ENCODE data around the gene P2RX2. TPM values are rescaled to one million over a fixed set of nuclear protein-coding genes. Genes with fewer than 3 reads are reported as not detected.

The P2RX2 gene
- total RNA-seq, 1 experiment from 2014 or later = not detected

DNA sequence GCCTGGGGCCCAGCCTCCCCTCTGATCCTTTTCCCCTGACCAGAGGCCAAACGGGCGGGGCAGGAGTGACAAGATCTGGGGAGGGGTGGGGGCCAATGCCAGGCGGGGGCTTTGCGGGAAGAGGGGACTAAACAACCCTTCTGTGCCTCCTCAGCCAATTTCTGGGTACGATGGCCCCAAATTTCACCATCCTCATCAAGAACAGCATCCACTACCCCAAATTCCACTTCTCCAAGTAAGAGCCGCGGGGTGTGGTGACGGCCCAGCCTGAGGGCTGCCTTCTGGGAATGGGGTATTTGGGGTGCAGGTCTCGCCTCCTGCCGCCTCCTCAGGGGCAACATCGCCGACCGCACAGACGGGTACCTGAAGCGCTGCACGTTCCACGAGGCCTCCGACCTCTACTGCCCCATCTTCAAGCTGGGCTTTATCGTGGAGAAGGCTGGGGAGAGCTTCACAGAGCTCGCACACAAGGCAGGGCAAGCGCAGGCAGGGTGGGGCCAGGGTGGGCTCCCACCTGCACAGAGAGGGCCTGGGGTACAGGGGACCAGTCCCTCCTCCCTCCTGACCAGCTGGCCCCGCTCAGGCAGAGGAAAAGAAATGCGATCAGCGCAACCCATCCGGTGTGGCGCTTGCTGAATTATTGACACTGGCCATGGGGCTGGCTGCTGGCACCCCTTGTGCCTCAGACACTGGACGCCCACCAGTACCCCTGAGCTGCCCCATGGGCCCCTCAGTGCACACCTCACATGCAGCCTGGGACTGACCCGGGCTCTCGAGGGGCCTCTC is 1.7 kb downstream of the P2RX2 start:
- DNase-seq (ENCODE audit: low read depth) = no peak

DNA sequence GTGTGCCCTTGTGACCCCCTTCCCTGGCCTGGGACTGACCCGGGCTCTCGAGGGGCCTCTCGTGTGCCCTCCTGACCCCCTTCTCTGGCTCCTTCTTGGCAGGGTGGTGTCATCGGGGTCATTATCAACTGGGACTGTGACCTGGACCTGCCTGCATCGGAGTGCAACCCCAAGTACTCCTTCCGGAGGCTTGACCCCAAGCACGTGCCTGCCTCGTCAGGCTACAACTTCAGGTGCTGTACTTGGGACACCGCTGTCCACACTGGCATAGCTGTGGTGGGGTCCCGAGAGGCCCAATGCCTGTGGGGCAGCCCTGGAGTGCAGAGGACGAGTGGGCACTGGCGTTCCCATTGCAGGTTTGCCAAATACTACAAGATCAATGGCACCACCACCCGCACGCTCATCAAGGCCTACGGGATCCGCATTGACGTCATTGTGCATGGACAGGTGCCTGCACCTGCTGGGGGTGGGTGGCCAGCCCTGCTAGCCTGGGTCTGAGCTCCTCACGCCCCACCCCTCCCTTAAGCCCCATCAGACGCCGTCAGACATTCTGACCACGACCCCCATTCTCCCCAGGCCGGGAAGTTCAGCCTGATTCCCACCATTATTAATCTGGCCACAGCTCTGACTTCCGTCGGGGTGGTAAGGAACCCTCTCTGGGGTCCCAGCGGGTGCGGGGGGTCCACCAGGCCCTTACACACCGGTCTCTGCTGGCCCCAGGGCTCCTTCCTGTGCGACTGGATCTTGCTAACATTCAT is 2.5 kb downstream of the P2RX2 start:
- DNase-seq (ENCODE audit: low read depth) = no peak

DNA sequence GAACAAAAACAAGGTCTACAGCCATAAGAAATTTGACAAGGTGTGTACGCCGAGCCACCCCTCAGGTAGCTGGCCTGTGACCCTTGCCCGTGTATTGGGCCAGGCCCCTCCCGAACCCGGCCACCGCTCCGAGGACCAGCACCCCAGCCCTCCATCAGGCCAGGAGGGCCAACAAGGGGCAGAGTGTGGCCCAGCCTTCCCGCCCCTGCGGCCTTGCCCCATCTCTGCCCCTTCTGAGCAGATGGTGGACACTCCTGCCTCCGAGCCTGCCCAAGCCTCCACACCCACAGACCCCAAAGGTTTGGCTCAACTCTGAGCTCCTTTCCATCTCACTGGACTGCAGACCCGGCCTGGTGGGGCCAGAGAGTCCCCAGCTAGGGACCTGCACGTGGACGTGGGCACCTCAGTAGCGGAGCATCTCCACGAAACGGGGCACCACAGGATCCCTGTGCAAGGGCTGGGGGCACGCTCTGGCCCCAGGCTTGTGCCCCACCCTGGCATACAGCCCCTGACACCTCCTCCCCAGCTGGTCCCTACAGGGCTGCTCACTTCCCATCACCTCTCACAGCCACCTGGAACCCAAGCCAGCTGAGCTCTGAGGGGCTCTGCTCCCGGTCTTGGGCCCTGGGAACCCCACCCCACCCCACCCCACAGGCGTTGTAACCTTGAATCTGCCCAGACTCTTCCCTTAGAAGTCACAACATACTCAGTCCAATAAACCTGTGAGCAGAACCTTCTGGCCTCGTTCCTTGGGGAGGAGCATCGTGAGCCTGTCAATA is 3.3 kb downstream of the P2RX2 start:
- DNase-seq (ENCODE audit: low read depth) = no peak

DNA sequence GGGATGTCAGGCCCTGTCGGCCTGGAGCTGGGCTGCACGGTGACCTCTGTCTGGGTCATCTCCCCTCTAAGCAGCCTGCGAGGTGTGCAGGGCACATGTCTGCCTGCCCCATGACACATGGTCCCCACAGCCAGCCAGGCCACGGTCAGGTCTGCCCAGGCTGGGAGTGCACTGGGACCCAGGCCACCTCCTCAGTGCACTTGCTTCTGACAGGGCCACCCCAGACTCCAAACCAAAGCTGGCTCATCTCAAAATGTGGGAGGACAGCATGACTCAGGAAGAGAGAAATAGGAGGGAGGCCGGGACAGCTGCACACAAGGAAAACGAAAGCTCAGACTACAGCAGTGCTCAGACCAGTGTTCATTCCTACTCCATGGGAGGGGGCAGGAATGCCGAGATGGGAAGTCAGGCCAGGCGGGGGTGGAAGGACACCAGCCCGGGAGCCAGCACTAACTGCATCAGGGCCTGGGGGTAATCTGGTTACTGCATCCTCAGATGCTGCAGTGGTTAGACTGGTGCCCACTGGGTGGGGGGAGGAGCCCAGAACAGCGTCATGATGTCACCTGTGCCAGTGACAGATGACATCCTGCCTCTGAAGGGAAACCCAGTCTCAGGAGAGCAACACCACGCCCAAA is 4.0 kb downstream of the P2RX2 start:
- peak; percentile 70 for DNase-seq (ENCODE audit: low read depth)

DNA sequence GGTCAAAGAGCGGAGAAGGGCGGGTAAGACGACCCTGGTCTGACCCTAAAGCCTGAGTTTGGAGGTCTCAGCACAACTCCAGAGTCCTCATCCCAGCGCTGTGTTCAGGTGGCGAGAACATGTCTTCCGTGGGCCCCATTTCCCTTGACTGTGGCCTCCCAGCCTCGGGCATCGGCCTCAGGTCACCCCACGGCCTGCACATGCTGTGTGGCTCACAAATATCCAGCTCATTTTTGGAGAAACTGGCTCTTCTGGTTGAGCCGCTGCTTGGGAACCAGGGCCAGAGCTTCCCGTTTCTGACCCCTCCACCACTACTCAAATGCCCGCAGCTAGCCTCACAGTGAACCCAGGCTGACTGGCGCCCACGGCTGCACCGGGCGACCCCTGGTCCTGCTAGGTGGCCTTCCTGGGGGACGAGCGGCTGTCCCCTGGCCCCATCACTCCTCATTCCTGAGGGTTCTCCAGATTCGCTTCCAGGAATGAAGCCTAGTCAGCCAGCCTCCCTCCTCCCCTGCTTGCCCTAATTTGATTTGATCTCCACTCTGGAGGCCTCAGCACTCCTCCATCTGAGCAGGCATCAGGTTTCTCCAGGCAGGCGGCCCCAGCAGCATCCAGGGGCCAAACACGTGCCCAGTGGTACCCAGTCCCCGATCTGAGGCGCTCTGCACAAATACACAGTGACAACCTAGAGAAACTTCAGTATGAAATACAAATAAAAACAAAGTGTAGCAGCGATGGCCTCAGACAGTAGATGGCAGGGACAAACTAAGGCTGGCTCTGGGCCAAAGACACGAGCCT is 4.7 kb downstream of the P2RX2 start:
- DNase-seq (ENCODE audit: low read depth) = no peak

DNA sequence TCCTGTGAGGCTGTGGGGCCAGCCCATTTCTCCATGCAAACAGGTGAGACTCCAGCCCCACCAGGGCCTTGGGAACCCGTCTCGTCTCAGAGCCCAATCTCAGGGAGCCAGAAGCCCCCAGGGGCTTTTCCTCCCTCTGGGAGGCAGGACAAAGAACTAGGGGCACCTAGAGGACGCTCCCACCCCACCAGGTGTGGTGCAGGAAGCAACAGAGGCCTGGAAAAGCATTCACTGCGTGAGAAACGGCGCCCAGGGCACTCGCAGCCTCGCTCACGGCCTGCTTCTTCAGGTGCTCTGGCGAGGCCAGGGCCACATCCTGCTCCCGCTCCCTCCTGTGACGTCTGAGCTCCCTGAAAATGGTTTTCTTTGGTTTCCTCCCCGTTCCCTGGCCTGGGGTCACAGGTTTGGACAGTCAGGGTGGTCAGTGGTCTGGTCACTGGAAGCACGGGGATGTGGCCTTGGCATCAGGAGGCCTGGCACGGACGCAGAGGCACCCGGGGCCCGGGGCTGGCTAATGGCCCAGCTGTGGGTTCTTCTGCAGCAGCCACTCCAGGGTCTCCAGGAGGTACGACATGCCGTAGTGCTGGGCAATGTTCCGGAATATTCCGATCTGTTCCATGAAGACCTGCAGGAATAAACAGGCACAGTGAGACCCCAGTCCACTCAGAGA is 5.7 kb downstream of the P2RX2 start:
- no peak for DNase-seq (ENCODE audit: low read depth)

DNA sequence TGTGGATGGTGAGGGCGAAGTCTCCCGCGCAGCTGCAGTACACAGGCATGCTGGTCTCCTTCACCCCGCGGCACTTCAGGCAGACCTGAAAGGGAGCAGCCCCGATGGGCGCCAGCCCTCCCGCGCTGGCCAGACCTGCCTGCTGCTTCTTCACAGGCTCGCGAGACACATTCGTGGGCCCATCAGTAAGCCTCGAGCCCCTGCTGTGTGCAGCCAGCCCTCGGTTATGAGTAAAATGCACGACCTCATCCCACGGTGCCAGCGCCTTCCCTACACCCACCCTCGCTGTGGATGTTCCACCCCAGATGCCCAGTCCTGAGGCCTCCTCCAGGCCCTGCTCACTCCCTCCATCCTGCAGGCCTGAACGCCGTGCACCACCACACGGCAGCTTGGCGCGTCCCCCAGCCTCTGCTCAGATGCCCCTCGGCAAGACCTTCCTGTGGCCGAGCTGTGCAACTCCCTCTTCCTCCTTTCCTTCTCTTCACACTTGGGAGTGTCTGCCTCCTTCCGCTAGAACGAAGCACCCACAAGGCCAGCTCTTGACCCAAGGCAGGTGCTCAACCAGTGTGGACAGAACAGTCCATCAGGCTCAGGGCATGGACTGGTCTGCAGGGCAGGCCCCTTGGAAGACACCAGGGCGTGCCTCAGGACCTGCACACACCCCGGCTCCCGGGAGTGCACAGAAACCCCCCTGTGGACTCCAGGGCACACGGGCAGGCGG is 6.5 kb downstream of the P2RX2 start:
- DNase-seq (ENCODE audit: low read depth) = no peak

DNA sequence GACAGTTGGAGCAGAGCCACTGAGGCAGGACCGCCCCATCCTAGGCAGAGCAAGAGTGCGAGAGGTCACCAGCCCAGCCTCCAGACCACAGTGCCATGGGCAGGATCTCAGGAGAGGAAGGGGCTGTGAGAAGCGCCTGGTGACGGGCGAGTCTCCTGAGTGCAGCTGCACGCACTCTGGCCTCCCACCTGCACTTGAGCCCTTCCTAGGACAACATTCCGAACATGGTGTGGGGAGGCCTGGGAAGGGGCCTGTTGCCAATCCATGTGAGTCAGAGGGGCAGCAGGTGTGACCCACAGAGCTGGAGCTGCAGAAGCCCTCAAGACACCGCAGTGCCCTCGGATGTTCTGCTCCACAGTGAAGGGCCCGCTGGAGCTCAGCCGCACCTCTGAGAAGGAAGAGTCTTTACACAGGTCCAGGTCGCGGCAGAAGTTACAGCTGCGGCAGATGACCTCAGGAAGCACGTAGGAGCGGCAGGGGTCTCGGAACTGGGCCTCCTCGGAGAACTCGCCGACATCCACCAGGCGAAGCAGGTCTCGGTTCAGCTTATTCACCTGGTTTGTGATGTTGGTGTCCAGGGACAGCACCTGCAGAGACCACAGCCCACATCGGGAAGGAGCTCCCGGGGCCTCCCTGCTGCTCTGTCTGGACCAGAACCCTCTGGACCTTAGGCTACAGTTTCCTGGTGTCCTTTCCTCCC is 7.3 kb downstream of the P2RX2 start:
- no peak for DNase-seq (ENCODE audit: low read depth)

DNA sequence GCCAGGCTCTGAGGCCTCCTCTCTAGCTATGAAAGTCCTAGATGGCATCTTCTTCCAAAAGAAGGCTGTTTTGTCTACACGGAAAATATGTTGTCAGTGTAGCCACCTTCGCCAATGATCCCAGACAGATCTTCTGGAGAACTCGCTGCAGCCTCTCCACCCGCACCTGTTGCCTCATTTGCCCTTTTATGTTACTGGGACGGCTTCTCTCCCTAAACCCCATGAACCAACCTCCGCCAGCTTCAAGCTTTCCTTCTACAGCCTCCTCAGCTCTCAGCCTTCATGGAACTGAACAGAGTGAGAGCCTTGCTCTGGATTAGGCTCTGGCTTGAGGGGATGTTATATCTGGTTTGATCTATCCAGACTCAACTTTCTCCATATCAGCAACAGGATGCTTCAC is 10.8 kb downstream of the P2RX2 start:
- no peak for DNase-seq (ENCODE audit: low read depth)

DNA sequence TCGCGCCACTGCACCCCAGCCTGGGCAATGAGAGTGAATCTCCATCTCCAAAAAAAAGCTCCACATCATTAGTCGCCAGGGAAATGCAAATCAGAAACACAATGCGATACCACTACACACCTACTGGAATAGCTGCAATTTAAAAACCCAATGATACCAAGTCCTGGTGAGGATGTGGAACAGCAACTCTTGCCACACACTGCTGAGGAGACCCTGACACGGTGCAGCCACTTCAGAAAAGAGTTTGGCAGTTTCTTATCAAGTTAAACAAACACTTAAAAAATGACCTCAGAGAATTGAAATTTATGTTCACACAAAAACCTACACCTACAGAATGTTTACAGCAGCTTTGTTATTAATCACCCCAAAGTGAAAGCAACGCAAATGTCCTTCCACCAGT is 12.1 kb downstream of the P2RX2 start:
- no peak for DNase-seq (ENCODE audit: low read depth)

DNA sequence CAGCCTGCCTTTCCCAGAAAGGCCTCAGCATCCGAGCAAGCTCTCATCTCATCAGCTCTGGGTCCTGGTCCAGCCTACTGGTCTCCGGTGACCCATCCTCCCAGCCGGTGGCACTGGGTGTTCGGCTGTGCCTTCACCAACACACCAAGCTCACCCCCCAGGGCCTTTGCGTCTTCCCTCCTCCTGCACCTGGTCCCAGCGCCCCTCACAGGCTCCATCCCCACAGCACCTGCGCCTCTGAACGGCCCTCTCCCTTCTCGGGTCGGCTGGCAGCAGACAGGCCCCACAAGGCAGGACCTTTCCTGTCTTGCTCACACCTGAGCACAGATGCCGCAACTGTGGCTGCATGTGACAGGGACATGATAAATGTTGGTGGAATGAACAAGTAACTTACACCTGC is 13.1 kb downstream of the P2RX2 start:
- DNase-seq (ENCODE audit: low read depth) = no peak

DNA sequence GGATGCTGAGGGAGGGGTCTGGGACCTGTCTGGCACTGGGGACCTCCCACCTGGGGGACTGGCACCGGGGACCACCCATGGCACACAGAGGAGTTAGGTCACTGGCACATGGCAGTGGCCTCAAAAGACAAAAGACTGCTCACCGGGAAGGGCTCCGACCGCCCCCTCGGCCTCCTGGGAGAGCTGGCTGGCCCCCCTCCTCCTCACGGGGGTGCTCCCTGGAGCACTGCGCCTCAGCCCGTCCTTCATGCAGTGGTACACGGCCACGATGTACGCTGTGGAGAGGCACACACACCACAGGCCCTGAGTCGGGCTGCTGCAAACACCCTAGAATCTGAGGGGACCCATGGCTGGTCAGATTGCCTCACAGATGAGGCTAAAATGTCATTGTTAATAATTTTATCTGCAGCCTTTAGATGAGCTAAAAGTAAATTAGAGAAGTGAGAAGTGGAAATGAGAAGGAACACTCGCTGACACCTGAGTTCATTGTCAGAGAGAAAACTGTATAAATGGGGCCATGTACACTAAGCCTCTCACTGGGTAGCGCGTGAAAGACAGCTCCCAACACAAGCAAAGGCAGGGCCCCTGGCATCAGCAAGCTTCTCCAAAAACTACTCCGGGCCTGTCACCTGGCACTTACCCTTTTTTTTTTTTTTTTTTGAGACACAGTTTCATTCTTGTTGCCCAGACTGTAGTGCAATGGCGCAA is 14.1 kb downstream of the P2RX2 start:
- no peak for DNase-seq (ENCODE audit: low read depth)

DNA sequence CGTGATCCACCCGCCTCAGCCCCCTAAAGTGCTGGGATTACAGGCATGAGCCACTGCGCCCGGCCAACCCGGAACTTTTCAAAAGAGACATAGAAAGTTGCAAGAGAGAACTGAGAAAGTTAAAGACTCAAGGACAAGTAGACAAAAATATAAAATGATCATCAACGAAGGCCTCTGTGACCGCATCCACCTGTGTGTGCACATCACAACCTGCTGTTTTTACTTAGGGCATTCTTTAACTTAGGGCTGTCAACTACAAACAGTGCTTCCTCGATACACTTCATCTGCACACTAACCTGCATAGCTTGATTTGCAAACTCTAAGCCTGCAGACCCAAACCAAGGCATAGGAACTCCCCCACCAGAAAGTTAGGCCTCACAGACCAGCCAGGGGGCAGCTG is 14.8 kb downstream of the P2RX2 start:
- no peak for DNase-seq (ENCODE audit: low read depth)

DNA sequence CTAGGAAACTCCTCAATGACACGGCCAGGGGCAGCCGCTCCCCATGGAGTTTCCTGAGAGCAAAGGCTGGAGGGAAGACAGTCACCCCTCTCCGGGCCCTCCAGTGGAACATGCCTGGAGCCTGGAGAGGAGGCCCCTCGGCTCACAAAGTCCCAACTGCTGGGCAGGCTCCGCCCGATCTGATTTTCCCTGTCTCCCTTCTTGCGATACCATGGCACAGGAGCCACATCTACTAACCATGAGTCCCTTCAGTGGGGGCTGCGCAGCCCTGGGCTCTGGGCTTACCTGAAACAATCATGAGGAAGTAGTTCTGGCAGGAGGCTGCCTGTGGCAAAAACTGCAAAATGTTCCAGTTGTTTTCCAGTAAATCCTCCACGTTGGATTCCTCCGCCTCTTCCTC is 15.3 kb downstream of the P2RX2 start:
- no peak for DNase-seq (ENCODE audit: low read depth)

DNA sequence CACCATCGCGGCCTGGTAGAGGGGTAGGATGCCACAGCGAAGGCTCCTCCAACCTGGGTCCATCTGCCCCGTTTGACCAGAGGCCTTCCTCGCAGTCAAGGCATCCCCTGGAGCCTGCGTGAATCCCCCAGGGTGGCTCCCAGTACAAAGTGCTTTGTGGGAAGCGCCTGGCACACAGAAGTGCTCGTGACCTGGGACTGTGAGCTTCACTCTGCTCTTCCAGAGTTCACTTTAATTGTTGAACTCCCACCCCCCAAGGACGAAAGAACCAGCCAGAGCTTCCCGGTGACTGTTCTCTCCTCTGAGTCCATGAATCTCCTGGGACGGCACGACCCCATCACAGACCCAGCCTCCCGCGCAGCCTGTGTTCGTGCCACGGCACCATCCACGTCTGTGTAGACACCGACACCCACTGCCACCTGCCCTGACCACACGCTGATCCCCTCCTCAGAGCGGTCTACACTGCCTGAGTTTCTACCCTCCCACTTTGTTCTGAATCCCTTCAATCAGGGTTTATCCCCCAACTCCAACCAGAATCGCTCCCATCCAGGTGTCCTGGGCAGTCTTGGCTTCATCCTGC is 15.9 kb downstream of the P2RX2 start:
- no peak for DNase-seq (ENCODE audit: low read depth)

DNA sequence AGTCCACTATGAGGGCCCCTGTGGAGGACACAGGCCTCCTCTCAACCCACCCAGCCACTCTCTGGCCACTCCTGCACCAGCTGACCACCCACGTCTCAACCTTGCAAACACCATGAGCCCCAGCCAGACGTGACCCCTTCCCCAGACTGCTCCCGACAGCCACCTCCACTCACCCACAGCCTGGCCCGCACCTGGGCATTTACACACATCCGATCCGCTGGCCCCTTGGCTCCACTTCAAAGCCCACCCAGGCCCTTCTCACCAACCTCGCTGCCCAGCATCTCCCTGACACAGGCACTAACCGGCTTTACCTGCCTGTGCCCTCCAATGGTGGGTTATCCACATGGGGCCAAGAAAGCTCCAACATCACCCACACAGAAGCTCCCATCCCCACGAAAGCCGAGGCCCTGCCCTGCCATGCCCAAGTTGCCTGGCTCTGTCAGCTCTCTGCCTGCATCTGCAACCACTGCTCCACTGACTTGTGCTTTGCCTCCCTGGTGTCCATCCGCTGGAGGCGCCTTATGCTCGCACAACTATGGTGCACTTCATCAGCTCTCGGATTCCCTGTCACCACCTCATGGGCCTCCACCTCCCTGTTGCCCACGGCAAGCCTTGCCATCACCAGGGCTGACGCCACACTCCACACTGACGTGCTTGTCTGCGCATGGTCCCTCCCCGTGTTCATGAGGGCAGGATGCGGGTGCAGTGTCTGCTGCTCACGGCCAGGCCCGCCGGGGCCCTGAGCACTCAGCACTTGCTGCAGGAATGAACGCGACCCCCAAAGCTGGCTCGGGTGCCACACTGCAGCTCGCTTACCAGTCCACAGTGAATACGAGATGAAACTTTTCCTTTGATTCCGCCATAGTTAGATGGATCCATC is 16.7 kb downstream of the P2RX2 start:
- DNase-seq (ENCODE audit: low read depth) = no peak

DNA sequence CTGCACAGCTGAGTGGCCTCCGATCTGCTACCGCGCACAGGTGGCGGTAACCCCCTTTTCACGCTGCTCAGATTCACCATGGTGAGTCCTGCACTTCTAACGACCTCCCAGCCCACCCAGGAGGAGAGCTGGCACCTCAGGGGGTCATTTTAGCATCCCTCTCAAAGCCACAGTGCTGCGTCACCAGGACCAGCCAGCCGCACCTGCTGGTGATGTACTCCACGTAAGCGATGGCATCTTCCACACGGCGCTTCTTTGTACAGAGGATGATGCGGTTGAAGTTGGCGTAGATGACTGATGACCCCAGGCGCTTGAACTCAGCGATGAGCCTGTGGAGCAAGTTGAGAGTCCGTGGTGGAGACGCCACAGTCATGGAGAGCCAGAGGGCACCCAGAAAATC is 19.2 kb downstream of the P2RX2 start:
- DNase-seq (ENCODE audit: low read depth) = no peak
